Fibroblast of skin of right quadriceps (primary cell): Measurements from ENCODE around the gene OSR1.

Source experiments
- DNase-seq: peaks from one replicate; pipeline ENCODE4 v3.0.0-alpha.2; 2013

Gene OSR1

DNA sequence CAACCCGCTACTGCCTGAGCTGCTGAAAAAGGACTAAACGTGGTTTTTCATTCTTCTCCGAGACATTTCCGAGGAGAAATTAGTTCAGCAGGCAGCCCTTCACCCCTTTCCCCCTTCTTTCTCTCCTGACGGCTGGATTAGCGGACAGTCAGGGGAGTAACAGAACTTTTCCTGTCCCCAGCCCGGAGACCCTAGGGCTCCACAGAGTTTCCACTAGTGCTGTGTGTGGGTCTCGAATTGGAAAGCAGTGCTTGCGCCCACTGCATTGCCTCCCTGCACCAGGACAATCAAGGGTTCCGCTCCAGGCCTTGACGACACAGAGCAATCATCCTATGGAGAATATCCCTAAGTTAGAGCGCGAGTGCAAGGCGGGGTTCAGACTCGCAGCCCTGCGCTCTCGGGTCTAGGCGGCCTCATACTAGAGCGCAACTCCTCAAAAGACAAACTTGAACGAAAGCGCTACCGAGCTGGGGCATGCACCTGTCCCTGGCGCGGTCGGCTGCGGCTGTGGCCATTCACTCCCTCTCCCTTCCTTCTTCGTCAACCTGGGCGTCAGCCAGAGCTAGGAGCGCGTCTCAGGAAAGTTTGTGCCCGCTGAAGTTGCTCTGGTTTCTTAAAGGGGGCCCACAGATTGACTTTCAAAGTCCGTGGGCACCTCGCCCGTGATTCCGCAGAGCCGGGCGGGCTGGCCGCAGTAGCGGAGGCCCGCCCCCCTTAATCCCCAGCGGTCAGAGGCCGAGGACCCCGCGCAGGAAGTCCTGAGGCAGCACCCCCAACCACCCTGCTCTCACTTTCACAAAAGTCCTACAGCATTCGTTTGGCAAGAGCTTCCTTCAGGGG, 801 bp downstream of the OSR1 start:
- DNase-seq: peak; percentile 47

- DNase-seq: peak; percentile 29
These were observed 1.6 kb downstream of the OSR1 start for GRCh38 chr2:19356545-19357401.

DNA sequence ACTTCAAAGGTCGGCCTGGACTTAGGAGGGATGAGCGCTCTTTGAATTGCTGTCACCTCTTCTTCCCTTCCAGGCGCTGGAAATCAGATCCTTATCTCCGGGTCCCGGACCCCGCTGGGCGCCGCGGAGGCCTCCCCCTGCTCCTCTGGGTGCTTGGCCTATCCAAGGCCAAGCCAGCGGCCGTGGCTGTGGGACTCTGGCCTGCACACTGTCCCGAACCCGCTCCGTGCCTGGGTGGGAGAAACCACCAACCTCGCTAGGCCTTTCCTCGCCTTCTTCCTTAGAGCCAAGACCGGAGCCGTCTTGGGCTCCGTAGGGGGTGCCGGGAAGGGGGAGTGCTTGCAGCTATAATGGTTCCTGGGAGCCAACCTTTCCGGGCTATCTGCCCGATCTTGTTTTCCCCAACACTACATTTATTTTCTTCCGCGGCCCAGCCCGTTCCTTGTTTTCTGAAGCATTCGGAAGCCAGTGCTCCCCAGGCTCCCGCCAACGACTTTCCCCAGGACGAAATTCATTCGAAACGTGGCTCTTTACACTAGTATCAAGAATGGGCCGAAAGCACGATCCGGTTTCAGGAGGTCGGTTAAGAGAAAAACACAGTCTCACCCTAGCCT, 2.4 kb downstream of the OSR1 start:
- DNase-seq: peak; percentile 29

DNA sequence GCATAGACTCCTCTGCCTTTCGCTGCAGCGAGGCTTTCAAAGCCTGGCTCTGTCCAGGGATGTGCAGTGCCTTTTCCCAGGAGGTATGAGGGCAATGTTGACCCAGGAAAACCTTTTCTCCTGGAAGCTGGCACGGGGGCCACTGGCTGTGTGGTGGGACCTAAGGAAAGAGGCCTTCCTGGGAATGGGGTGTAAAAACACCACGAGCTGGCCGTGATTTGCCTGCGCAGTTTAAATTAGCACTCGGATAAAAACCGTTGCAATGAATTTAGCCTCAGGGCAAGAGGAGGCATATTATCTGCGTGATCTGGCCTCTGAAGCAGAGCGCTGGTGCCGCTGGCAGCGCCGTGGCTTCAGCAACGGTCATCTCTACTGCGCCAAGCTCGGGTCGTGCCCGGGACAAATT, 3.0 kb downstream of the OSR1 start:
- no peak for DNase-seq

- no peak for DNase-seq
These were observed 3.4 kb downstream of the OSR1 start for GRCh38 chr2:19355014-19355405.

GRCh38 chr2:19353721-19354050, 4.7 kb downstream of the OSR1 start:
- no peak for DNase-seq

GRCh38 chr2:19352946-19353720, 5.3 kb downstream of the OSR1 start:
- DNase-seq: no peak

GRCh38 chr2:19351899-19352697, 6.3 kb downstream of the OSR1 start:
- DNase-seq: no peak

DNA sequence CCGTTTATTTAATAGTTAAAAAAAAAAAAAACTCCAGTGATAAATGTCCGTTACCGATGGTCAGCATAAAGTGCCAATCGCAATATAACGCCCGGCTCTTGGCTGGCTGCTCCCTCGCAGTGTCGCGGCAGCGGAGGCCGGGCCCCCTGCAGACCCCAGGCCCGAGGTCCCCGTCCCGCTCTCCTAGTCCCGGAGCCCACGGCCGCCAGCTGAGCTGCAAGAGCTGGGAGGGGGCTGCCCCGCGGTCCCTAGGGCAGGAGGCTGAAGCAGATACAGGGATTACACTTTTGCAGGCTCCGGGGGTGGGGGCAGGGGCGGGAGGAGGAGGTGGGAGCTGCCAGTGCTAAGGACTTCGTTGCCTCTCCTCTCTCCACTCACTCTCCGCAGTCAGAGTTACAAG, 6.9 kb downstream of the OSR1 start:
- DNase-seq: no peak

- DNase-seq: no peak
These were observed 7.6 kb downstream of the OSR1 start for GRCh38 chr2:19350678-19351401.

- no peak for DNase-seq
These were observed 8.3 kb downstream of the OSR1 start for GRCh38 chr2:19349911-19350677.

DNA sequence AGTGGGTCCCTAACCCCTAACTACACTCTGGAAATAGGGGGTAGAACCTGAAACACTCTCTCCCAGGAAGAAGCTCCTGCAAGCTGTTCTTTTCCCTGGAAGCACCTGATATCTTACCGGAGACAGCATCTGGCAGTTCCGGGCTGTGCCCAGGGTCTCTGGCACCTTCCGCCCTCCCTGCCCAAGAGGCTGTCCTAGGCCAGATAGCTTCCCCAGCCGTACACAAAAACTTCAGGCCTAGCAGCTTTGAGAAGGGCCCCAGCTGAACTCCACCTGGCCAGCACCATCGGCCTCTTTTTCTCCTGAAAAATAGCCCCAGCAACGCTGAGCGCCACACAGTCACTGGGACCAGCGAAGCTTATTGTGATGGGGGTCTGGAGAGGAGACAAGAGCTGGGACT, 9.7 kb downstream of the OSR1 start:
- DNase-seq: no peak

GRCh38 chr2:19347619-19348562, 10.5 kb downstream of the OSR1 start:
- peak; percentile 98 for DNase-seq

- no peak for DNase-seq
These were observed 11.3 kb downstream of the OSR1 start for GRCh38 chr2:19346983-19347618.

- no peak for DNase-seq
These were observed 20.7 kb downstream of the OSR1 start for GRCh38 chr2:19337742-19338141.

GRCh38 chr2:19337202-19337601, 21.2 kb downstream of the OSR1 start:
- no peak for DNase-seq

DNA sequence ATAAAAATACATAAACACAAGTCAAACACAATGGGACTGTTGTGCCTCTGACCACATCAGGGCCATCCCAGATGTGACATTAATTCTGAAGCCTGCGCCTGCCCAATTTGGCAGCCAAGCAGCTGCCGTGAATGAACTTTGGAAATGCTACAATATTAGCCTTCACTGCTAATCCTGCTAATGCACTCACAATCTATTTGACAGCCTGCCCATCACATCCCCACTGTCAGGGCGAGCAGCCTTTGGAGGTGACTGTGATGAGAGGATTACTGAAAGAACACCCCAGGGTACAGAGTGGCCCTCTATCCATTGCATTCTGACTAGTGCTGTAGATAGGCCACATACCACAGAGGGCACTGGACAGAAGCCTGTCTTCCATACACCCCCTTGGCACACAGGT, 21.6 kb downstream of the OSR1 start:
- no peak for DNase-seq

- DNase-seq: no peak
These were observed 25.9 kb downstream of the OSR1 start for GRCh38 chr2:19332503-19332902.

GRCh38 chr2:19331450-19331849, 27.0 kb downstream of the OSR1 start:
- DNase-seq: no peak
